HFFc6 (cell line): ENCODE measurements around the gene TMEM51. TPM values are rescaled to one million over a fixed set of nuclear protein-coding genes. Genes with fewer than 3 reads are reported as not detected.

Experiments used
- DNase-seq: peaks from one replicate; pipeline ENCODE4 v3.0.0-alpha.2; 2018
- H3K27ac Mint-ChIP-seq: 2 replicates; pipeline ENCODE4 v1.8.0; 2020; ENCODE audit warnings: mild to moderate bottlenecking, mixed read lengths
- H3K27me3 Mint-ChIP-seq: 2 replicates; pipeline ENCODE4 v1.8.0; 2021; ENCODE audit warnings: mild to moderate bottlenecking, moderate library complexity, mixed read lengths; ENCODE audit not compliant: insufficient read depth
- H3K36me3 Mint-ChIP-seq: 2 replicates; pipeline ENCODE4 v1.8.0; 2021; ENCODE audit warnings: low read depth, mixed read lengths
- H3K4me1 Mint-ChIP-seq: 2 replicates; pipeline ENCODE4 v1.8.0; 2020; ENCODE audit warnings: low read depth, mixed read lengths
- H3K4me3 Mint-ChIP-seq: 2 replicates; pipeline ENCODE4 v1.8.0; 2020; ENCODE audit warnings: mild to moderate bottlenecking, moderate library complexity, mixed read lengths
- H3K9me3 Mint-ChIP-seq: 2 replicates; pipeline ENCODE4 v1.8.0; 2020; ENCODE audit warnings: mild to moderate bottlenecking, mixed read lengths
- CTCF ChIP-seq: fragments of 200-600 bp; sonication (generic); IDR thresholded peaks from 2 replicates; pipeline ENCODE4 v1.5.0; 2021; ENCODE audit warnings: antibody characterized with exemption, mild to moderate bottlenecking
- total RNA-seq, 6 experiments: library from RNA; stranded (reverse); fragmentation: NEBNext Ultra II Directional; extraction: Animal tissue kit (Norgen Biotek cat#: 25700); gene quantifications; 2 replicates in 1 of 6; 3 replicates in 5 of 6; pipeline ENCODE4 v1.2.3, GENCODE V29; 2021

Gene TMEM51
- total RNA-seq, 6 experiments from 2014 or later = 4.8 to 6.8 (median 6.6) TPM

- Mint-ChIP-seq H3K9me3 (no peaks in the 10 kb centered on the region), H3K4me1 (peaks cover 15% of the 10 kb centered on the region), H3K36me3 (no peaks in the 10 kb centered on the region), H3K27me3 (peaks cover 15% of the 10 kb centered on the region), H3K27ac (no peak overlapping the region), H3K4me3 (no peak overlapping the region)
- no peak for DNase-seq
- no peak for TF ChIP-seq CTCF
Measured at GRCh38 chr1:15257309-15257708, 103.8 kb downstream of the TMEM51 start.

GRCh38 chr1:15258833-15259621, 105.5 kb downstream of the TMEM51 start:
- Mint-ChIP-seq H3K9me3 (no peaks in the 10 kb centered on the region), H3K27me3 (peaks cover 16% of the 10 kb centered on the region), H3K36me3 (no peaks in the 10 kb centered on the region), H3K27ac (no peak overlapping the region), H3K4me3 (no peak overlapping the region), H3K4me1 (peaks cover 15% of the 10 kb centered on the region)
- DNase-seq = no peak
- no peak for TF ChIP-seq CTCF

- Mint-ChIP-seq H3K27me3 (peaks cover 16% of the 10 kb centered on the region), H3K4me3 (no peak overlapping the region), H3K4me1 (peaks cover 15% of the 10 kb centered on the region), H3K27ac (no peak overlapping the region), H3K36me3 (peaks cover 2% of the 10 kb centered on the region; the same call in 1 of the 2 replicates), H3K9me3 (peaks cover 2% of the 10 kb centered on the region)
- TF ChIP-seq CTCF = no peak
- no peak for DNase-seq
Measured at GRCh38 chr1:15259622-15260007, 106.1 kb downstream of the TMEM51 start.

- H3K9me3 Mint-ChIP-seq = peaks cover 8% of the 10 kb centered on the region
- H3K4me1 Mint-ChIP-seq = peaks cover 15% of the 10 kb centered on the region
- no peak overlapping the region for H3K27ac Mint-ChIP-seq
- peaks cover 16% of the 10 kb centered on the region for H3K27me3 Mint-ChIP-seq
- no peak for TF ChIP-seq CTCF
- peak; percentile 5 for DNase-seq
- peaks cover 7% of the 10 kb centered on the region; the same call in 1 of the 2 replicates for H3K36me3 Mint-ChIP-seq
- no peak overlapping the region for H3K4me3 Mint-ChIP-seq
Measured at GRCh38 chr1:15260418-15261154, 107.0 kb downstream of the TMEM51 start.

GRCh38 chr1:15261155-15262002, 107.8 kb downstream of the TMEM51 start:
- DNase-seq = no peak
- H3K27me3 Mint-ChIP-seq = peaks cover 14% of the 10 kb centered on the region
- H3K4me3 Mint-ChIP-seq = no peak overlapping the region
- H3K27ac Mint-ChIP-seq = no peak overlapping the region
- H3K4me1 Mint-ChIP-seq = peaks cover 15% of the 10 kb centered on the region
- peaks cover 7% of the 10 kb centered on the region; the same call in 1 of the 2 replicates for H3K36me3 Mint-ChIP-seq
- TF ChIP-seq CTCF = no peak
- peaks cover 8% of the 10 kb centered on the region for H3K9me3 Mint-ChIP-seq
